ENCODE measurements around the gene NDFIP1.

The NDFIP1 gene

GRCh38 chr5:142184988-142185387 is 76.4 kb downstream of the NDFIP1 start:
- POLR2A ChIA-PET = no interaction called here
- Histone ChIP-seq H3K9me3 (ENCODE audit: control insufficient read depth, insufficient read depth, low read depth, low read length) (no peaks in the 10 kb centered on the region), H3K36me3 (ENCODE audit: control insufficient read depth in 2 of 2, insufficient read depth in 1 of 2, low read length in 2 of 2) (no peaks in the 10 kb centered on the region), H3K4me1 (ENCODE audit: control insufficient read depth, insufficient read depth, low read length) (no peaks in the 10 kb centered on the region; the same call in 1 of the 2 replicates), H3K4me3 (ENCODE audit: low read depth, low read length) (no peak overlapping the region), H3K27ac (ENCODE audit: extremely low read depth, low read depth, low read length) (no peak overlapping the region)
- CTCF ChIA-PET = no interaction called here
- TF ChIP-seq ZNF449 (tag by site-specific recombination; IDR thresholded peaks at IDR 0.05) (no peak), BCL11B (tag by site-specific recombination; IDR thresholded peaks at IDR 0.05; ENCODE audit: low read depth) (no peak), ZBTB10 (tag by site-specific recombination; IDR thresholded peaks at IDR 0.05) (no peak), ZNF555 (tag by site-specific recombination; conservative IDR thresholded peaks at IDR 0.05) (no peak), ZNF366 (tag by site-specific recombination; conservative IDR thresholded peaks at IDR 0.05) (no peak), ZNF624 (tag by site-specific recombination; IDR thresholded peaks at IDR 0.05) (no peak), ZNF335 (tag by site-specific recombination; conservative IDR thresholded peaks at IDR 0.05) (no peak)

GRCh38 chr5:142186514-142186856 is 77.9 kb downstream of the NDFIP1 start:
- Histone ChIP-seq H3K4me1 (ENCODE audit: control insufficient read depth, insufficient read depth, low read length) (no peaks in the 10 kb centered on the region; the same call in 1 of the 2 replicates), H3K36me3 (ENCODE audit: control insufficient read depth in 2 of 2, insufficient read depth in 1 of 2, low read length in 2 of 2) (no peaks in the 10 kb centered on the region), H3K4me3 (ENCODE audit: low read depth, low read length) (no peak overlapping the region), H3K9me3 (ENCODE audit: control insufficient read depth, insufficient read depth, low read depth, low read length) (no peaks in the 10 kb centered on the region), H3K27ac (ENCODE audit: extremely low read depth, low read depth, low read length) (no peak overlapping the region)
- CTCF ChIA-PET = interaction anchor here (0.6 to 0.8 kb wide), 2 partner anchors 39 to 353 kb away, joined by 3 to 4 read pairs; no protein-coding TSS in a partner anchor
- POLR2A ChIA-PET = no interaction called here
- TF ChIP-seq MEIS1 (CRISPR knock-in tag; IDR thresholded peaks at IDR 0.05; ENCODE audit: borderline replicate concordance) (no peak), ZSCAN4 (tag by site-specific recombination; IDR thresholded peaks at IDR 0.05) (no peak), ZNF701 (tag by site-specific recombination; IDR thresholded peaks at IDR 0.05) (no peak)
- TF ChIP-seq, protein P1, sequence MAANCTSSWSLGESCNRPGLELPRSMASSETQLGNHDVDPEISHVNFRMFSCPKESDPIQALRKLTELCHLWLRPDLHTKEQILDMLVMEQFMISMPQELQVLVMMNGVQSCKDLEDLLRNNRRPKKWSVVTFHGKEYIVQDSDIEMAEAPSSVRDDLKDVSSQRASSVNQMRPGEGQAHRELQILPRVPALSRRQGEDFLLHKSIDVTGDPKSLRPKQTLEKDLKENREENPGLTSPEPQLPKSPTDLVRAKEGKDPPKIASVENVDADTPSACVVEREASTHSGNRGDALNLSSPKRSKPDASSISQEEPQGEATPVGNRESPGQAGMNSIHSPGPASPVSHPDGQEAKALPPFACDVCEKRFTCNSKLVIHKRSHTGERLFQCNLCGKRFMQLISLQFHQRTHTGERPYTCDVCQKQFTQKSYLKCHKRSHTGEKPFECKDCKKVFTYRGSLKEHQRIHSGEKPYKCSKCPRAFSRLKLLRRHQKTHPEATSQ (tag by site-specific recombination; IDR thresholded peaks at IDR 0.05) = no peak

DNA sequence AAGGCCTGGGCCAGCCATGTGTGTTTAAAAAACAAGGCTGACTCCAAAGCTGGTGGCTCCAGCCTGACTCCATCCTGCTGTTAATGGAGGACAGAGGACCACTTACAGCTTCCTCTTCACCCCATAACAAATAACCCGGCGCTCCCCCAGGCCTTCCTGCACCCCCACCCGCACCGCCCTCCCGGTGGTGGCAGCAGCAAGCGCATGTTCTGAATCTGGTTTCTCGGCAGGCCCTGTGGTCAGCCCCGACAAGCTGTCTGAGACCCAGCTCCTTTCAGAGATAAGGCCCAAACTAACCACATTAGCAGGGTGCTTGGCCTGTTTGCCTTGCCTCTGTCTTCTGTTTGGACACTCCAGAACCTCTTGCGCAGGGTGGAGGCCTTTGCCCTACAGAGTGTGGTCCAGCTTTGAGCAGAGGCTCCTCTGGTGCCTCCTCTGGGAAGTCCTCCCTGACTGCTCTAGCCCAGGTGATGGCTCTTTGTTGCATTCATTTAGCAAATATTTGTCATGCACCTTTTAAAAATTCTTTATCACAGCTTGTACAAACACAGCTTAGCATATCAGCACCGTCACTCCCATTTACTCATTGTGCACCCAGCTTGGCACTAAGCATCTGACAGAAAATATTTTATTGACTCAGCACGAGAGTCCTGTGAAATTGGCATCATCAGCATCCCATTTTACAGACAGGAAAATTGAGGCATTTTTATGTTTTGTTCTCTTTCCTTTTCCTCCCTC is 78.4 kb downstream of the NDFIP1 start:
- CTCF ChIA-PET = interaction anchor here (0.6 to 0.8 kb wide), 2 partner anchors 40 to 353 kb away, joined by 3 to 4 read pairs; no protein-coding TSS in a partner anchor
- POLR2A ChIA-PET = no interaction called here
- TF ChIP-seq ZNF416 (tag by site-specific recombination; IDR thresholded peaks at IDR 0.05) (no peak), ZNF704 (tag by site-specific recombination; IDR thresholded peaks at IDR 0.05) (no peak), ZNF26 (tag by site-specific recombination; IDR thresholded peaks at IDR 0.05) (no peak), ZNF146 (tag by site-specific recombination; IDR thresholded peaks at IDR 0.05) (no peak), ZNF660 (tag by site-specific recombination; IDR thresholded peaks at IDR 0.05) (no peak), GLIS1 (tag by site-specific recombination; IDR thresholded peaks at IDR 0.05) (no peak), ZNF214 (tag by site-specific recombination; IDR thresholded peaks at IDR 0.05; ENCODE audit: borderline replicate concordance) (no peak), ZNF558 (tag by site-specific recombination; IDR thresholded peaks at IDR 0.05) (no peak)
- TF ChIP-seq, protein P2, sequence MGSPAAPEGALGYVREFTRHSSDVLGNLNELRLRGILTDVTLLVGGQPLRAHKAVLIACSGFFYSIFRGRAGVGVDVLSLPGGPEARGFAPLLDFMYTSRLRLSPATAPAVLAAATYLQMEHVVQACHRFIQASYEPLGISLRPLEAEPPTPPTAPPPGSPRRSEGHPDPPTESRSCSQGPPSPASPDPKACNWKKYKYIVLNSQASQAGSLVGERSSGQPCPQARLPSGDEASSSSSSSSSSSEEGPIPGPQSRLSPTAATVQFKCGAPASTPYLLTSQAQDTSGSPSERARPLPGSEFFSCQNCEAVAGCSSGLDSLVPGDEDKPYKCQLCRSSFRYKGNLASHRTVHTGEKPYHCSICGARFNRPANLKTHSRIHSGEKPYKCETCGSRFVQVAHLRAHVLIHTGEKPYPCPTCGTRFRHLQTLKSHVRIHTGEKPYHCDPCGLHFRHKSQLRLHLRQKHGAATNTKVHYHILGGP (tag by site-specific recombination; IDR thresholded peaks at IDR 0.05) = no peak

More for the DNA sequence above, 78.4 kb downstream of the NDFIP1 start:
- Histone ChIP-seq H3K36me3 (ENCODE audit: control insufficient read depth in 2 of 2, insufficient read depth in 1 of 2, low read length in 2 of 2) (no peaks in the 10 kb centered on the region), H3K4me1 (ENCODE audit: control insufficient read depth, insufficient read depth, low read length) (no peaks in the 10 kb centered on the region; the same call in 1 of the 2 replicates), H3K9me3 (ENCODE audit: control insufficient read depth, insufficient read depth, low read depth, low read length) (no peaks in the 10 kb centered on the region), H3K4me3 (ENCODE audit: low read depth, low read length) (no peak overlapping the region), H3K27ac (ENCODE audit: extremely low read depth, low read depth, low read length) (no peak overlapping the region)

Measured in HEK293 (cell line).